Astrocyte (in vitro differentiated cells and primary cell): ENCODE results near the gene CTBP2.

Source experiments
- CTCF ChIP-seq: IDR thresholded peaks from 2 replicates; pipeline ENCODE4 v1.5.1; 2011; ENCODE audit warnings: low read depth, mild to moderate bottlenecking, inconsistent platforms, low read length, moderate library complexity; ENCODE audit not compliant: insufficient read depth
- EZH2 ChIP-seq: IDR thresholded peaks from 2 replicates; pipeline ENCODE4 v1.6.1; 2012; ENCODE audit warnings: mild to moderate bottlenecking, low read length, inconsistent platforms; ENCODE audit not compliant: insufficient read depth

GRCh38 chr10:125156739-125157480 lies 3.5 kb downstream of the CTBP2 start:
- no peak for TF ChIP-seq CTCF
- no peak for TF ChIP-seq EZH2
